ENCODE data around the gene PHACTR2.

GRCh38 chr6:143742070-143742954, 64.5 kb downstream of the PHACTR2 start:
- TF ChIP-seq EZH2 (IDR thresholded peaks at IDR 0.05) = no peak
- no peak for TF ChIP-seq POLR2AphosphoS5 (IDR thresholded peaks at IDR 0.05; ENCODE audit: low read depth, low read length)
